K562 (cell line): Measurements from ENCODE around the gene SMG5. TPM values are rescaled to one million over a fixed set of nuclear protein-coding genes. Genes with fewer than 3 reads are reported as not detected.

ENCODE experiments used
- ATAC-seq: fragments of 200-7000 bp; cut with Tn5 transposase; 3 replicates; pipeline ENCODE4 v1.9.1; 2020; ENCODE audit warnings: moderate library complexity
- BruUV-seq: library from RNA; stranded (reverse); fragments of 400-500 nt; replicated peaks from 2 replicates; lab custom pipeline; 2021; lab: Mats Ljungman, UMichigan
- CTCF ChIA-PET: fragments of 300-600 bp; formaldehyde crosslinking; extraction: SDS; loops from one replicate; lab custom pipeline; 2021; ENCODE audit warnings: low intra/inter-chr PET ratio; lab: Yijun Ruan, JAX
- POLR2A ChIA-PET: fragments of 300-600, 350-650 bp; sonication (Branson Sonifier 250); formaldehyde crosslinking; extraction: SDS; loops from one replicate; lab custom pipeline; 2021; ENCODE audit warnings: antibody characterized with exemption, inconsistent platforms; lab: Yijun Ruan, JAX
- DNase-seq, 4 experiments: peaks; one replicate each; pipeline versions ENCODE4 v3.0.0 to v3.0.0-alpha.2; 2011 to 2018; ENCODE audit warnings: low spot score in 3 of 4, mixed read lengths in 3 of 4; ENCODE audit errors: extremely low read depth in 1 of 4
- FAIRE-seq: peaks from 2 replicates; lab custom pipeline; 2011; peaks lifted over from hg19 to GRCh38; lab: Jason Lieb, UNC
- H2AFZ ChIP-seq: 2 replicates; pipeline ENCODE4 v1.6.0; 2011; ENCODE audit warnings: low read depth, low read length, control low read depth, inconsistent platforms
- H3K27ac ChIP-seq: fragments of 200-600 bp; 3 replicates; pipeline ENCODE4 v1.8.0; 2011; ENCODE audit warnings: low read depth, mild to moderate bottlenecking, control low read depth, inconsistent platforms, low read length, moderate library complexity, mixed read lengths; ENCODE audit errors: extremely low read depth
- H3K27me3 ChIP-seq, 2 experiments: fragments of 300-600 bp in 1 of 2; 2 replicates in 1 of 2; 3 replicates in 1 of 2; pipeline versions ENCODE4 v1.6.0 to v1.8.0; 2011; ENCODE audit warnings: inconsistent platforms in 2 of 2, low read length in 2 of 2, mild to moderate bottlenecking in 1 of 2, mixed read lengths in 1 of 2, moderate library complexity in 1 of 2; ENCODE audit not compliant: control insufficient read depth in 2 of 2, insufficient read depth in 2 of 2
- H3K36me3 ChIP-seq: fragments of 300-600 bp; 3 replicates; pipeline ENCODE4 v1.8.0; 2011; ENCODE audit warnings: mild to moderate bottlenecking, low read length, inconsistent platforms; ENCODE audit not compliant: control insufficient read depth, insufficient read depth
- H3K4me1 ChIP-seq, 2 experiments: fragments of 200-600 bp in 1 of 2; replicated peaks in 1 of 2; 2 replicates in 1 of 2; 3 replicates in 1 of 2; pipeline versions ENCODE4 v1.5.1 to v1.8.0; 2011; ENCODE audit warnings: inconsistent platforms in 2 of 2, low read length in 2 of 2, mild to moderate bottlenecking in 1 of 2, mixed read lengths in 1 of 2, moderate library complexity in 1 of 2; ENCODE audit not compliant: control insufficient read depth in 2 of 2, insufficient read depth in 2 of 2
- H3K4me2 ChIP-seq: 2 replicates; pipeline ENCODE4 v1.6.1; 2011; ENCODE audit warnings: low read length, control low read depth, inconsistent platforms, mixed read lengths; ENCODE audit not compliant: insufficient read depth
- H3K4me3 ChIP-seq: fragments of 200-600 bp; sonication (generic), shearing (Covaris generic); 2 replicates; pipeline ENCODE4 v1.5.1; 2016; ENCODE audit warnings: control low read depth, inconsistent platforms
- H3K79me2 ChIP-seq: fragments of 200-600 bp; 3 replicates; pipeline ENCODE4 v1.8.0; 2011; ENCODE audit warnings: low read length, inconsistent platforms; ENCODE audit not compliant: control insufficient read depth, insufficient read depth
- H3K9ac ChIP-seq, 2 experiments: 2 replicates each; pipeline versions ENCODE4 v1.6.0 to v1.6.1; 2011; ENCODE audit warnings: low read depth in 2 of 2, low read length in 2 of 2, control low read depth in 1 of 2, inconsistent platforms in 1 of 2, mild to moderate bottlenecking in 1 of 2, mixed read lengths in 1 of 2; ENCODE audit not compliant: insufficient read depth in 1 of 2
- H3K9me1 ChIP-seq: one replicate; pipeline ENCODE4 v1.6.0; 2011; ENCODE audit warnings: inconsistent platforms, mild to moderate bottlenecking, low read length, moderate library complexity; ENCODE audit not compliant: control insufficient read depth, insufficient read depth
- H3K9me3 ChIP-seq: replicated peaks from 2 replicates; pipeline ENCODE4 v1.5.1; 2011; ENCODE audit warnings: low read depth, low read length, inconsistent platforms; ENCODE audit not compliant: control insufficient read depth, insufficient read depth
- H4K20me1 ChIP-seq: replicated peaks from 2 replicates; pipeline ENCODE4 v1.6.1; 2011; ENCODE audit warnings: low read length, inconsistent platforms, mixed read lengths; ENCODE audit not compliant: control insufficient read depth, insufficient read depth
- ARID1B ChIP-seq: fragments of 450-650 bp; IDR thresholded peaks from 2 replicates; pipeline ENCODE4 v1.6.1; 2016; ENCODE audit warnings: antibody characterized with exemption, mild to moderate bottlenecking, inconsistent platforms
- ATF7 ChIP-seq: fragments of 450-650 bp; IDR thresholded peaks from 2 replicates; pipeline ENCODE4 v1.7.1; 2014; ENCODE audit warnings: mild to moderate bottlenecking, moderate library complexity
- CEBPB ChIP-seq: fragments of 450-650 bp; IDR thresholded peaks from 2 replicates; pipeline ENCODE4 v1.6.1; 2016; ENCODE audit warnings: missing genetic modification characterization, missing compliant biosample characterization
- CEBPG ChIP-seq, 3 experiments: fragments of 200-800 bp in 1 of 3; sonication (Bioruptor generic) in 1 of 3; sonication (generic) in 1 of 3; formaldehyde crosslinking in 1 of 3; IDR thresholded peaks in 2 of 3; conservative IDR thresholded peaks in 1 of 3; 2 replicates each; pipeline versions ENCODE4 v1.6.1 to v1.8.0; 2016 to 2022; ENCODE audit warnings: missing compliant biosample characterization in 2 of 3, missing genetic modification characterization in 2 of 3, mild to moderate bottlenecking in 1 of 3, missing genetic modification reagents in 1 of 3
- HSF4 ChIP-seq: fragments of 250-450 bp; sonication (Bioruptor Pico); IDR thresholded peaks from 2 replicates; pipeline ENCODE4 v2.1.2; 2022; ENCODE audit warnings: mild to moderate bottlenecking, moderate library complexity, borderline replicate concordance
- L3MBTL2 ChIP-seq: fragments of 450-650 bp; IDR thresholded peaks from 2 replicates; pipeline ENCODE4 v1.6.1; 2016; ENCODE audit warnings: mild to moderate bottlenecking, moderate library complexity
- POLR3G ChIP-seq: IDR thresholded peaks from 2 replicates; pipeline ENCODE4 v1.6.1; 2011; ENCODE audit not compliant: insufficient read length, insufficient replicate concordance; ENCODE audit errors: extremely low read depth
- SETDB1 ChIP-seq: IDR thresholded peaks from one replicate; pipeline ENCODE4 v1.6.1; 2012; ENCODE audit warnings: low read length, control low read depth, inconsistent platforms
- SRSF9 ChIP-seq: fragments of 200-400 bp; formaldehyde crosslinking; IDR thresholded peaks from 2 replicates; pipeline ENCODE4 v1.6.1; 2017; ENCODE audit warnings: low read depth, low read length, borderline replicate concordance
- WGBS: fragments of 100-300 bp; shearing (Covaris generic); methylation state at CpG from one replicate; pipeline ENCODE4 v1.1.6; 2016; ENCODE audit warnings: low coverage, mixed read lengths; ENCODE audit not compliant: insufficient coverage; ENCODE audit errors: missing lambda C conversion rate; 5-methylcytosine and 5-hydroxymethylcytosine counted together
- in situ Hi-C: fragments of 300-500 bp; cut with MboI; formaldehyde crosslinking; loops from 4 replicates; pipeline ENCODE4 v1.15.0; 2018; ENCODE audit warnings: inconsistent platforms, mixed read lengths
- intact Hi-C: fragments of 100-400 bp; cut with micrococcal nuclease; formaldehyde crosslinking; loops from 2 replicates; pipeline ENCODE4 v1.14.2; 2022
- polyA plus RNA-seq, 8 experiments: library from polyadenylated mRNA; depleted of rRNA in 4 of 8; stranded (reverse) in 5 of 8; unstranded in 3 of 8; fragments of >200 nt; fragmentation: Nextera tagmentation in 2 of 8; fragmentation: Illumina TruSeq in 1 of 8; extraction: Ambion mirVana in 2 of 8; extraction: Trizol in 1 of 8; gene quantifications; 2 replicates each; pipeline versions ENCODE4 v1.2.1 to v1.2.3, GENCODE V29; 2011 to 2014; ENCODE audit warnings: inconsistent platforms in 1 of 8, missing spikeins in 1 of 8
- total RNA-seq, 7 experiments: library from RNA; depleted of rRNA in 6 of 7; stranded (reverse); fragments of >200 nt in 6 of 7; fragmentation: Illumina TruSeq in 2 of 7; extraction: Trizol in 2 of 7; gene quantifications; 2 replicates each; pipeline versions ENCODE4 v1.2.1 to v1.2.3, GENCODE V29; 2011 to 2021; ENCODE audit warnings: low replicate concordance in 1 of 7

The SMG5 gene
- total and polyA plus RNA-seq, 9 of the 15 experiments (the other 6 are each of a cell fraction or from before 2014, with no cell fraction given): 1.4 to 85.9 (median 53.0) TPM

- Histone ChIP-seq H3K9me1 (no peaks in the 10 kb centered on the region), H2AFZ (no peak overlapping the region), H3K27ac (no peak overlapping the region), H3K4me2 (no peak overlapping the region), H3K36me3 (peaks cover 95% of the 10 kb centered on the region), H3K27me3 (no peaks in the 10 kb centered on the region), H3K4me3 (no peak overlapping the region), H3K4me1 (no peaks in the 10 kb centered on the region), H3K9me3 (no peaks in the 10 kb centered on the region), H3K79me2 (no peaks in the 10 kb centered on the region; the same call in 2 of the 3 replicates), H3K9ac (no peak overlapping the region), H4K20me1 (no peaks in the 10 kb centered on the region)
- TF ChIP-seq L3MBTL2: no peak
- TF ChIP-seq SETDB1: no peak
- no peak for TF ChIP-seq ARID1B
- no peak for TF ChIP-seq CEBPG (CRISPR knock-in tag; IDR thresholded peaks at IDR 0.05)
- peak in 1 of 2 experiments; percentile 31; a peak in 1 of 4 replicates for TF ChIP-seq CEBPG (tag; conservative IDR thresholded peaks at IDR 0.05 in 1 of 2, IDR thresholded peaks at IDR 0.05 in 1 of 2)
- TF ChIP-seq CEBPB (tag): peak; percentile 62; the same call in 1 of the 2 replicates
- no peak for TF ChIP-seq ATF7
- CTCF ChIA-PET: no interaction called here
- ATAC-seq (no peak), DNase-seq (no peak), FAIRE-seq (no peak)
- in situ Hi-C loops (no loop called here), intact Hi-C loops (no loop called here)
- BruUV-seq: no TSS peak
- WGBS: 94% methylated on average over 7 of the region's 7 CpGs
- POLR2A ChIA-PET: interaction anchor here (0.6 to 0.7 kb wide), 2 partner anchors 15 to 155 kb away, joined by 3 read pairs; no protein-coding TSS in a partner anchor
These were observed 34.3 kb upstream of the SMG5 start for GRCh38 chr1:156316909-156317308.

DNA sequence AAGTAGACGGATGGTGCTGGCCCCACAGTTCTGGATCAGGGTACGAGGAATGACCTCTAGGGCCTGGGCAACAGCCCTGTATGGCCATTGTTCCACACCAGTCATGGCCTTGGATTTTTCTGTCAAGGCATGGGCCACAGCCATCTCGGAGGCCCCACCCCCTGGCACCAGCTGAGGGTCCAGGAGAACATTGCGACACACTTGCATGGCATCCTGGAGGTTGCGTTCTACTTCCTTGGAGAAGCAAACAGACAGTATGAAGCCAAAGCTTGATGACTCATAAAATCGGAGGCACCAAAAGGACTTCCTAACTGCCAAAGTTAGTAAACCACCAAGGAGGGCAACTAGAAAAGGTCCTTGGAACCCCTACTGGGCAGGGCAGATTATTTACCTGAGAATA lies 28.3 kb upstream of the SMG5 start:
- Histone ChIP-seq H3K36me3 (peaks cover 88% of the 10 kb centered on the region), H3K9me3 (no peaks in the 10 kb centered on the region), H2AFZ (no peak overlapping the region), H3K4me3 (no peak overlapping the region), H3K4me1 (no peaks in the 10 kb centered on the region), H3K9ac (no peak overlapping the region), H3K27me3 (no peaks in the 10 kb centered on the region), H3K27ac (no peak overlapping the region), H3K4me2 (no peak overlapping the region), H3K9me1 (no peaks in the 10 kb centered on the region), H4K20me1 (0 out of 2 replicates have a peak, but pooled peaks cover 5% of the 10 kb centered on the region), H3K79me2 (no peaks in the 10 kb centered on the region)
- no peak for TF ChIP-seq SRSF9
- no peak for TF ChIP-seq HSF4
- TF ChIP-seq POLR3G: no peak
- TF ChIP-seq CEBPG (CRISPR knock-in tag; IDR thresholded peaks at IDR 0.05): peak; percentile 44
- TF ChIP-seq CEBPG (tag; conservative IDR thresholded peaks at IDR 0.05 in 1 of 2, IDR thresholded peaks at IDR 0.05 in 1 of 2): peak in 1 of 2 experiments; percentile 58; a peak in 2 of 4 replicates
- TF ChIP-seq CEBPB (tag): peak; percentile 51
- in situ Hi-C loops (no loop called here), intact Hi-C loops (no loop called here)
- no peak for ATAC-seq
- POLR2A ChIA-PET: interaction anchor here (0.6 kb wide), 1 partner anchor 165 kb away, joined by 3 read pairs; no protein-coding TSS in a partner anchor
- WGBS: 100% methylated on average over 5 of the region's 6 CpGs
- CTCF ChIA-PET: no interaction called here
- no peak for DNase-seq
- no peak for FAIRE-seq
- BruUV-seq: no TSS peak
